OCI-LY7 (cell line): ENCODE results near the gene GALNT11. TPM values are rescaled to one million over a fixed set of nuclear protein-coding genes. Genes with fewer than 3 reads are reported as not detected.

Source experiments
- BruUV-seq: library from RNA; stranded (reverse); fragments of 400-500 nt; replicated peaks from 2 replicates; lab custom pipeline; 2021; lab: Mats Ljungman, UMichigan
- CTCF ChIA-PET: fragments of 300-600 bp; sonication (Branson Sonifier 250); formaldehyde crosslinking; loops from one replicate; lab custom pipeline; 2022; ENCODE audit warnings: antibody characterized with exemption; ENCODE audit not compliant: unreplicated experiment; lab: Charles Lee
- POLR2A ChIA-PET: fragments of 300-600 bp; sonication (Branson Sonifier 250); formaldehyde crosslinking; loops from one replicate; lab custom pipeline; 2022; ENCODE audit warnings: antibody characterized with exemption; lab: Charles Lee
- DNase-seq: peaks from one replicate; pipeline ENCODE4 v3.0.0-alpha.2; 2015; ENCODE audit warnings: low spot score
- H2AFZ ChIP-seq: fragments of 200-600 bp; sonication (generic), shearing (Covaris generic); 2 replicates; pipeline ENCODE4 v1.6.1; 2014; ENCODE audit warnings: mild to moderate bottlenecking, antibody characterized with exemption, low read length, moderate library complexity
- H3K27ac ChIP-seq: fragments of 200-600 bp; sonication (generic); 2 replicates; pipeline ENCODE4 v1.5.1; 2014; ENCODE audit warnings: mixed run types, low read depth, mild to moderate bottlenecking, moderate library complexity, low read length, inconsistent platforms; ENCODE audit not compliant: poor library complexity, severe bottlenecking
- H3K36me3 ChIP-seq: fragments of 200-600 bp; sonication (generic); 2 replicates; pipeline ENCODE4 v1.6.1; 2014; ENCODE audit warnings: mild to moderate bottlenecking, antibody characterized with exemption, low read length, moderate library complexity, mixed read lengths; ENCODE audit not compliant: insufficient read depth
- H3K4me1 ChIP-seq: fragments of 200-600 bp; sonication (generic); 2 replicates; pipeline ENCODE4 v1.5.1; 2014; ENCODE audit warnings: mild to moderate bottlenecking, low read length; ENCODE audit not compliant: insufficient read depth, poor library complexity, severe bottlenecking
- H3K4me2 ChIP-seq: fragments of 200-600 bp; sonication (generic); 2 replicates; pipeline ENCODE4 v1.6.1; 2014; ENCODE audit warnings: mild to moderate bottlenecking, low read length
- H3K4me3 ChIP-seq: fragments of 200-600 bp; sonication (generic); 2 replicates; pipeline ENCODE4 v1.5.1; 2014; ENCODE audit warnings: mild to moderate bottlenecking, low read depth, low read length; ENCODE audit not compliant: poor library complexity, severe bottlenecking
- H3K79me2 ChIP-seq: fragments of 200-600 bp; sonication (generic); 2 replicates; pipeline ENCODE4 v1.6.1; 2016; ENCODE audit warnings: low read depth, mild to moderate bottlenecking, low read length, moderate library complexity, mixed read lengths; ENCODE audit not compliant: insufficient read depth
- H3K9me2 ChIP-seq: fragments of 200-600 bp; sonication (generic); 2 replicates; pipeline ENCODE4 v1.6.1; 2016; ENCODE audit warnings: mild to moderate bottlenecking, low read length, mixed read lengths; ENCODE audit not compliant: insufficient read depth
- H3K9me3 ChIP-seq: fragments of 200-600 bp; sonication (generic); 2 replicates; pipeline ENCODE4 v1.6.1; 2014; ENCODE audit warnings: mild to moderate bottlenecking, mixed run types, low read length, mixed read lengths
- H4K20me1 ChIP-seq: fragments of 200-600 bp; sonication (generic); 2 replicates; pipeline ENCODE4 v1.6.1; 2014; ENCODE audit warnings: mild to moderate bottlenecking, antibody characterized with exemption, low read length, moderate library complexity, mixed read lengths; ENCODE audit not compliant: insufficient read depth
- EZH2phosphoT487 ChIP-seq: fragments of 200-600 bp; sonication (generic); IDR thresholded peaks from 2 replicates; pipeline ENCODE4 v1.6.1; 2018; ENCODE audit warnings: low read depth, borderline replicate concordance, mild to moderate bottlenecking, mixed run types, antibody characterized with exemption, low read length, moderate library complexity, mixed read lengths
- intact Hi-C: fragments of 100-400 bp; cut with micrococcal nuclease; formaldehyde crosslinking; loops from one replicate; pipeline ENCODE4 v1.10.0; 2022; ENCODE audit not compliant: unreplicated experiment
- total RNA-seq, 2 experiments: library from RNA; depleted of rRNA in 1 of 2; stranded (reverse); fragments of >200 nt in 1 of 2; shearing (Covaris generic) in 1 of 2; gene quantifications; 2 replicates each; pipeline ENCODE4 v1.2.3, GENCODE V29; 2014 to 2022
- TF ChIP-seq, protein P1 (sequence below): fragments of 200-600 bp; sonication (generic); conservative IDR thresholded peaks from 2 replicates; pipeline ENCODE4 v1.5.1; 2014; ENCODE audit warnings: mild to moderate bottlenecking, antibody characterized with exemption, low read length, moderate library complexity, mixed read lengths

GALNT11 gene
- total RNA-seq, 2 experiments from 2014 or later = not detected

DNA sequence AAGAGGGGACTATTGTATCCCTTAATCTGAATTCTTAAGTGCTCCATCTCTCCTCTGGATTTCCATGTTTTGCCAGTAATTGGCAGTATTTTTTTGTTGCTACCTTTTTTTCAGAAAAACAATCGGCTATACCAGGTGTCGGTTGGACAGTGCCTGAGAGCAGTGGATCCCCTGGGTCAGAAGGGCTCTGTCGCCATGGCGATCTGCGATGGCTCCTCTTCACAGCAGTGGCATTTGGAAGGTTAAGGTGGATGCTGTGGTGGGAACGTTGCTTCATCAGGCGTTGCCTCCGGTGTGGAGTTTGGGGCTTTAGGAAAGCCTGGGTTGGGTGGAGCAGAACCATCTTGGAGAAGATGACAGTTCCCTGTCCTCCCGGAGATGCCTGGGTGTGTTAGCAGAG lies 96.0 kb downstream of the GALNT11 start:
- H3K4me1 ChIP-seq = no peaks in the 10 kb centered on the region
- H3K4me3 ChIP-seq = no peak overlapping the region
- H3K9me3 ChIP-seq = no peaks in the 10 kb centered on the region; the same call in 1 of the 2 replicates
- no TSS peak for BruUV-seq
- CTCF ChIA-PET = no interaction called here
- H3K4me2 ChIP-seq = no peak overlapping the region
- H3K9me2 ChIP-seq = no peaks in the 10 kb centered on the region
- intact Hi-C loops = no loop called here
- no peak for DNase-seq
- H3K79me2 ChIP-seq = no peaks in the 10 kb centered on the region
- no peak overlapping the region for H2AFZ ChIP-seq
- H3K27ac ChIP-seq = no peak overlapping the region
- POLR2A ChIA-PET = no interaction called here
- TF ChIP-seq, protein P1, sequence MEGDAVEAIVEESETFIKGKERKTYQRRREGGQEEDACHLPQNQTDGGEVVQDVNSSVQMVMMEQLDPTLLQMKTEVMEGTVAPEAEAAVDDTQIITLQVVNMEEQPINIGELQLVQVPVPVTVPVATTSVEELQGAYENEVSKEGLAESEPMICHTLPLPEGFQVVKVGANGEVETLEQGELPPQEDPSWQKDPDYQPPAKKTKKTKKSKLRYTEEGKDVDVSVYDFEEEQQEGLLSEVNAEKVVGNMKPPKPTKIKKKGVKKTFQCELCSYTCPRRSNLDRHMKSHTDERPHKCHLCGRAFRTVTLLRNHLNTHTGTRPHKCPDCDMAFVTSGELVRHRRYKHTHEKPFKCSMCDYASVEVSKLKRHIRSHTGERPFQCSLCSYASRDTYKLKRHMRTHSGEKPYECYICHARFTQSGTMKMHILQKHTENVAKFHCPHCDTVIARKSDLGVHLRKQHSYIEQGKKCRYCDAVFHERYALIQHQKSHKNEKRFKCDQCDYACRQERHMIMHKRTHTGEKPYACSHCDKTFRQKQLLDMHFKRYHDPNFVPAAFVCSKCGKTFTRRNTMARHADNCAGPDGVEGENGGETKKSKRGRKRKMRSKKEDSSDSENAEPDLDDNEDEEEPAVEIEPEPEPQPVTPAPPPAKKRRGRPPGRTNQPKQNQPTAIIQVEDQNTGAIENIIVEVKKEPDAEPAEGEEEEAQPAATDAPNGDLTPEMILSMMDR = no peak
- TF ChIP-seq EZH2phosphoT487 = no peak
- H4K20me1 ChIP-seq = no peaks in the 10 kb centered on the region
- peaks cover 92% of the 10 kb centered on the region for H3K36me3 ChIP-seq

DNA sequence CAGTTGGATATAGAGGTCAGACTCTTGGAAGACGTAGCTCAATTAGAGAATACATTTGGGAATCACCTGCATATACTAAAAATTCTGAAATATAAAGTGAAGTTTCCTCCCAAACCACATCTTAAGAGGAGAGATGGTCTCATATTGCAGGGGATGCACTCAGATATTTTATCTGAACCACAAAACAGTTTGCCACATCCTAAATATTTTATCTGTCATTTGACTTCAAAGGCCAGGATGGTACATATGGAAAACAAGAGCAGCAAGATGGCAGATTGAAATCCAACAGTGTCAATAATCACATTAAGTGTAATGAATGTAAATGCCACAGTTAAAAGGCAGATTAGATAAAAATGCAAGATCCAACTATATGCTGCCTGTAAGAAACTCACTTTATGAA lies 97.1 kb downstream of the GALNT11 start:
- no peaks in the 10 kb centered on the region; the same call in 1 of the 2 replicates for H3K9me3 ChIP-seq
- H3K9me2 ChIP-seq = no peaks in the 10 kb centered on the region
- H3K4me2 ChIP-seq = no peak overlapping the region
- no TSS peak for BruUV-seq
- H3K79me2 ChIP-seq = no peaks in the 10 kb centered on the region
- no peak overlapping the region for H3K4me3 ChIP-seq
- ChIA-PET CTCF (no interaction called here), POLR2A (no interaction called here)
- peaks cover 95% of the 10 kb centered on the region for H3K36me3 ChIP-seq
- no peak for DNase-seq
- intact Hi-C loops = no loop called here
- no peaks in the 10 kb centered on the region for H3K4me1 ChIP-seq
- no peak overlapping the region for H3K27ac ChIP-seq
- no peak overlapping the region for H2AFZ ChIP-seq
- no peak for TF ChIP-seq EZH2phosphoT487
- TF ChIP-seq, protein P1 = no peak
- H4K20me1 ChIP-seq = no peaks in the 10 kb centered on the region

DNA sequence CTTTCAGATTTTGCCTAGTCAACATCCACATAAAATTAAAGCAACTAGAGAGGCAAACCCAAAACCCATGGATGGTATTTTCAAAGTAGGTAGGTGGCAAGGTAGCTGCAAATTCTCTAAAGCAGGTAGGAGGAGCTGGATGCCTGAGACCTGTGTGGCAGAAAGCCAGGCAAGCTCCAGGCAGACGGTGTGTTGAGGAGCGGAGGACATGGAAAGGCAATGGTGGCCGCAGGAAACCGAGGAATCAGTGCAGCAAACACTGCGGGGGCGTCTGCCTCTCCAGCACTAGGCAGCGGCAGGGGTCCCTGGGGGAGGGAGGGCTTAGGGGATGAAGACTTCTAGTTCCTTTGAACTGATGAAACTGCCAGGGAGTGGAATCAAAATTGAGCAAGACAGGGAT lies 101.3 kb downstream of the GALNT11 start:
- intact Hi-C loops = no loop called here
- Histone ChIP-seq H3K9me2 (no peaks in the 10 kb centered on the region), H3K36me3 (peaks cover 78% of the 10 kb centered on the region), H3K4me2 (no peak overlapping the region), H3K4me3 (no peak overlapping the region), H3K79me2 (no peaks in the 10 kb centered on the region), H3K27ac (no peak overlapping the region), H2AFZ (no peak overlapping the region), H3K9me3 (no peaks in the 10 kb centered on the region; the same call in 1 of the 2 replicates), H3K4me1 (no peaks in the 10 kb centered on the region), H4K20me1 (no peaks in the 10 kb centered on the region)
- DNase-seq = no peak
- BruUV-seq = no TSS peak
- no peak for TF ChIP-seq EZH2phosphoT487
- TF ChIP-seq, protein P1 = no peak
- POLR2A ChIA-PET = interaction anchor here (0.7 to 1.4 kb wide), 3 partner anchors 13 to 31 kb away, joined by 3 to 6 read pairs (median 4); no protein-coding TSS in a partner anchor
- CTCF ChIA-PET = interaction anchor here (0.6 kb wide), 1 partner anchor 479 kb away, joined by 3 read pairs; no protein-coding TSS in a partner anchor
